Measurements from ENCODE around the gene SESTD1. TPM values are rescaled to one million over a fixed set of nuclear protein-coding genes. Genes with fewer than 3 reads are reported as not detected.

SESTD1 gene
- total RNA-seq, 1 donor from 2014 or later, result 16.7 TPM

- DNase-seq (ENCODE audit: low spot score) (no peak), ATAC-seq (peak; percentile 51)
Observed at GRCh38 chr2:179193759-179194394, 70.8 kb downstream of the SESTD1 start.

GRCh38 chr2:179191110-179191509 lies 73.5 kb downstream of the SESTD1 start:
- ATAC-seq, result peak; percentile 38
- DNase-seq (ENCODE audit: low spot score), result no peak

GRCh38 chr2:179186126-179186525 lies 78.5 kb downstream of the SESTD1 start:
- no peak for DNase-seq (ENCODE audit: low spot score)
- no peak for ATAC-seq

- DNase-seq (ENCODE audit: low spot score) (no peak), ATAC-seq (no peak)
Observed at GRCh38 chr2:179184610-179185009, 80.0 kb downstream of the SESTD1 start.

GRCh38 chr2:179181002-179181401 lies 83.6 kb downstream of the SESTD1 start:
- no peak for ATAC-seq
- no peak for DNase-seq (ENCODE audit: low spot score)

- no peak for ATAC-seq
- no peak for DNase-seq (ENCODE audit: low spot score)
Observed at GRCh38 chr2:179180242-179180641, 84.4 kb downstream of the SESTD1 start.

GRCh38 chr2:179179719-179180118 lies 84.9 kb downstream of the SESTD1 start:
- ATAC-seq (no peak), DNase-seq (ENCODE audit: low spot score) (no peak)

GRCh38 chr2:179177694-179178093 lies 86.9 kb downstream of the SESTD1 start:
- ATAC-seq (no peak), DNase-seq (ENCODE audit: low spot score) (no peak)

GRCh38 chr2:179174240-179174639 lies 90.4 kb downstream of the SESTD1 start:
- ATAC-seq (no peak), DNase-seq (ENCODE audit: low spot score) (no peak)

- ATAC-seq (no peak), DNase-seq (ENCODE audit: low spot score) (no peak)
Observed at GRCh38 chr2:179172894-179173293, 91.7 kb downstream of the SESTD1 start.

GRCh38 chr2:179171371-179171770 lies 93.3 kb downstream of the SESTD1 start:
- ATAC-seq, result no peak
- no peak for DNase-seq (ENCODE audit: low spot score)

GRCh38 chr2:179170901-179171300 lies 93.7 kb downstream of the SESTD1 start:
- no peak for ATAC-seq
- DNase-seq (ENCODE audit: low spot score), result no peak

GRCh38 chr2:179165356-179166000 lies 99.2 kb downstream of the SESTD1 start:
- ATAC-seq, result no peak
- no peak for DNase-seq (ENCODE audit: low spot score)

GRCh38 chr2:179141206-179141605 lies 123.4 kb downstream of the SESTD1 start:
- ATAC-seq (no peak), DNase-seq (ENCODE audit: low spot score) (no peak)

GRCh38 chr2:179140571-179140970 lies 124.1 kb downstream of the SESTD1 start:
- ATAC-seq (no peak), DNase-seq (ENCODE audit: low spot score) (no peak)

- DNase-seq (ENCODE audit: low spot score), result no peak
- no peak for ATAC-seq
Observed at GRCh38 chr2:179139506-179139905, 125.1 kb downstream of the SESTD1 start.

- ATAC-seq (no peak), DNase-seq (ENCODE audit: low spot score) (no peak)
Observed at GRCh38 chr2:179137200-179137759, 127.4 kb downstream of the SESTD1 start.

GRCh38 chr2:179133016-179133415 lies 131.6 kb downstream of the SESTD1 start:
- ATAC-seq (no peak), DNase-seq (ENCODE audit: low spot score) (no peak)

GRCh38 chr2:179132076-179132475 lies 132.6 kb downstream of the SESTD1 start:
- DNase-seq (ENCODE audit: low spot score) (no peak), ATAC-seq (no peak)

- ATAC-seq (no peak), DNase-seq (ENCODE audit: low spot score) (no peak)
Observed at GRCh38 chr2:179130560-179130959, 134.1 kb downstream of the SESTD1 start.

GRCh38 chr2:179129574-179130238 lies 134.9 kb downstream of the SESTD1 start:
- ATAC-seq (peak; percentile 65), DNase-seq (ENCODE audit: low spot score) (no peak)

- ATAC-seq, result no peak
- DNase-seq (ENCODE audit: low spot score), result no peak
Observed at GRCh38 chr2:179125404-179125803, 139.2 kb downstream of the SESTD1 start.
